ENCODE measurements around the gene SCD5.

DNA sequence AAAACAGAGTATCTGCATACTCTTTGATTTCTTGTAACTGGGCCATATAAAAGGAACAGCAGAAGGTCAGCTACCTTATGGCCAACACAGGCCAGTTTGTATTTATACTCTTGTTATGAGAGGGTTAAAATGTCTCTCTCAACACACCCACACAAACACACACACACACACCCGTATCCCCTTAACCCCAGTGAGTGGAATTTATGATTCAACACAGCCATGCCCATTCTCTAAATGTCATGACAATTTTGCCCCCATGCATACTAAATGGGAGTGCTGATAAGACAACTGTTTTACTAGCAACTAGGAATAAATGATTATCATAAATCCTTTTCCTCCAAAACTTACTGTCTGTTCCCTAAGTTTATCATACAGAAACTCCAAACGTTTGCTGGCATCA, 22.1 kb upstream of the SCD5 start:
- TF ChIP-seq, protein P1, sequence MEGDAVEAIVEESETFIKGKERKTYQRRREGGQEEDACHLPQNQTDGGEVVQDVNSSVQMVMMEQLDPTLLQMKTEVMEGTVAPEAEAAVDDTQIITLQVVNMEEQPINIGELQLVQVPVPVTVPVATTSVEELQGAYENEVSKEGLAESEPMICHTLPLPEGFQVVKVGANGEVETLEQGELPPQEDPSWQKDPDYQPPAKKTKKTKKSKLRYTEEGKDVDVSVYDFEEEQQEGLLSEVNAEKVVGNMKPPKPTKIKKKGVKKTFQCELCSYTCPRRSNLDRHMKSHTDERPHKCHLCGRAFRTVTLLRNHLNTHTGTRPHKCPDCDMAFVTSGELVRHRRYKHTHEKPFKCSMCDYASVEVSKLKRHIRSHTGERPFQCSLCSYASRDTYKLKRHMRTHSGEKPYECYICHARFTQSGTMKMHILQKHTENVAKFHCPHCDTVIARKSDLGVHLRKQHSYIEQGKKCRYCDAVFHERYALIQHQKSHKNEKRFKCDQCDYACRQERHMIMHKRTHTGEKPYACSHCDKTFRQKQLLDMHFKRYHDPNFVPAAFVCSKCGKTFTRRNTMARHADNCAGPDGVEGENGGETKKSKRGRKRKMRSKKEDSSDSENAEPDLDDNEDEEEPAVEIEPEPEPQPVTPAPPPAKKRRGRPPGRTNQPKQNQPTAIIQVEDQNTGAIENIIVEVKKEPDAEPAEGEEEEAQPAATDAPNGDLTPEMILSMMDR (conservative IDR thresholded peaks at IDR 0.05) = no peak
- no peak for TF ChIP-seq ZFX (IDR thresholded peaks at IDR 0.05)
